SK-N-SH (cell line): ENCODE measurements around the gene AKT3.

Experiments
- EP300 ChIP-seq, 2 experiments: IDR thresholded peaks; 2 replicates each; pipeline versions ENCODE4 v1.4.0 to v1.6.1; 2012; ENCODE audit warnings: borderline replicate concordance in 1 of 2, low read depth in 1 of 2, low read length in 1 of 2
- FOXM1 ChIP-seq: IDR thresholded peaks from 2 replicates; pipeline ENCODE4 v1.4.0; 2012; ENCODE audit warnings: low read depth, mild to moderate bottlenecking
- MAX ChIP-seq: IDR thresholded peaks from 2 replicates; pipeline ENCODE4 v1.4.0; 2012; ENCODE audit warnings: low read depth
- MXI1 ChIP-seq: IDR thresholded peaks from 2 replicates; pipeline ENCODE4 v1.6.1; 2012; ENCODE audit warnings: mild to moderate bottlenecking, low read depth, low read length, improper control_type of control experiment
- POLR2AphosphoS5 ChIP-seq: IDR thresholded peaks from 2 replicates; pipeline ENCODE4 v1.6.1; 2012; ENCODE audit warnings: low read depth, low read length
- RAD21 ChIP-seq: IDR thresholded peaks from 2 replicates; pipeline ENCODE4 v1.6.1; 2012; ENCODE audit warnings: mild to moderate bottlenecking, low read length
- RFX5 ChIP-seq: IDR thresholded peaks from 2 replicates; pipeline ENCODE4 v1.6.1; 2012; ENCODE audit warnings: mild to moderate bottlenecking, improper control_type of control experiment, low read length
- SIN3A ChIP-seq: IDR thresholded peaks from 2 replicates; pipeline ENCODE4 v1.6.1; 2012; ENCODE audit warnings: low read depth, mild to moderate bottlenecking, low read length, moderate library complexity, borderline replicate concordance
- TF ChIP-seq, protein P1 (sequence below): fragments of 200-600 bp; sonication (generic); IDR thresholded peaks from 2 replicates; pipeline ENCODE4 v1.6.1; 2017; ENCODE audit warnings: antibody characterized with exemption, mild to moderate bottlenecking, moderate library complexity
- TF ChIP-seq, protein P2 (sequence below): IDR thresholded peaks from 2 replicates; pipeline ENCODE4 v1.6.1; 2012; ENCODE audit warnings: mild to moderate bottlenecking, low read depth, low read length, moderate library complexity

DNA sequence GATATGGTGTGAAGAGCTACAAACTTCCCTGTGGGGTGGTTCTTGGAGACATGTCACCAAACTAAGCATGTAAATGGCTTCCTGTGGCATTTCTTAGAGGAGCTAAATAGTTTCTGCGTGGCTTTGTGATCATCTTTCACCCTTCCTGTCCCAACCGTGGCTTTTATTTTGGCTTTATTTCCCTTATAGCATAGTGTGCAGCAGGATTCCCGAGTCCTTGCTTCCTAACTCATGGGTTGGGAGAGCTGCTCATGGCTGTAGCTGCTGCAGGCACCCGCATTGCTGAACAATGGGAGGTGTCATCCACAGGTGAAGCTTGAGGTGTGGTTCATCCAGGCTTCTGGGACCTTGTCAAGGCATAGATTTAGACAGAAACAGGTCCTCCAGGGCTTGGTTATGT lies 402.2 kb downstream of the AKT3 start:
- TF ChIP-seq RFX5: no peak
- TF ChIP-seq, protein P1, sequence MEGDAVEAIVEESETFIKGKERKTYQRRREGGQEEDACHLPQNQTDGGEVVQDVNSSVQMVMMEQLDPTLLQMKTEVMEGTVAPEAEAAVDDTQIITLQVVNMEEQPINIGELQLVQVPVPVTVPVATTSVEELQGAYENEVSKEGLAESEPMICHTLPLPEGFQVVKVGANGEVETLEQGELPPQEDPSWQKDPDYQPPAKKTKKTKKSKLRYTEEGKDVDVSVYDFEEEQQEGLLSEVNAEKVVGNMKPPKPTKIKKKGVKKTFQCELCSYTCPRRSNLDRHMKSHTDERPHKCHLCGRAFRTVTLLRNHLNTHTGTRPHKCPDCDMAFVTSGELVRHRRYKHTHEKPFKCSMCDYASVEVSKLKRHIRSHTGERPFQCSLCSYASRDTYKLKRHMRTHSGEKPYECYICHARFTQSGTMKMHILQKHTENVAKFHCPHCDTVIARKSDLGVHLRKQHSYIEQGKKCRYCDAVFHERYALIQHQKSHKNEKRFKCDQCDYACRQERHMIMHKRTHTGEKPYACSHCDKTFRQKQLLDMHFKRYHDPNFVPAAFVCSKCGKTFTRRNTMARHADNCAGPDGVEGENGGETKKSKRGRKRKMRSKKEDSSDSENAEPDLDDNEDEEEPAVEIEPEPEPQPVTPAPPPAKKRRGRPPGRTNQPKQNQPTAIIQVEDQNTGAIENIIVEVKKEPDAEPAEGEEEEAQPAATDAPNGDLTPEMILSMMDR: no peak
- TF ChIP-seq FOXM1: no peak
- TF ChIP-seq EP300 (IDR thresholded peaks at IDR 0.05; ENCODE audit: borderline replicate concordance in 1 of 2, low read depth in 1 of 2, low read length in 1 of 2): no peak
- TF ChIP-seq RAD21: no peak
- no peak for TF ChIP-seq MAX
- no peak for TF ChIP-seq SIN3A
- no peak for TF ChIP-seq MXI1
- no peak for TF ChIP-seq POLR2AphosphoS5
- TF ChIP-seq, protein P2, sequence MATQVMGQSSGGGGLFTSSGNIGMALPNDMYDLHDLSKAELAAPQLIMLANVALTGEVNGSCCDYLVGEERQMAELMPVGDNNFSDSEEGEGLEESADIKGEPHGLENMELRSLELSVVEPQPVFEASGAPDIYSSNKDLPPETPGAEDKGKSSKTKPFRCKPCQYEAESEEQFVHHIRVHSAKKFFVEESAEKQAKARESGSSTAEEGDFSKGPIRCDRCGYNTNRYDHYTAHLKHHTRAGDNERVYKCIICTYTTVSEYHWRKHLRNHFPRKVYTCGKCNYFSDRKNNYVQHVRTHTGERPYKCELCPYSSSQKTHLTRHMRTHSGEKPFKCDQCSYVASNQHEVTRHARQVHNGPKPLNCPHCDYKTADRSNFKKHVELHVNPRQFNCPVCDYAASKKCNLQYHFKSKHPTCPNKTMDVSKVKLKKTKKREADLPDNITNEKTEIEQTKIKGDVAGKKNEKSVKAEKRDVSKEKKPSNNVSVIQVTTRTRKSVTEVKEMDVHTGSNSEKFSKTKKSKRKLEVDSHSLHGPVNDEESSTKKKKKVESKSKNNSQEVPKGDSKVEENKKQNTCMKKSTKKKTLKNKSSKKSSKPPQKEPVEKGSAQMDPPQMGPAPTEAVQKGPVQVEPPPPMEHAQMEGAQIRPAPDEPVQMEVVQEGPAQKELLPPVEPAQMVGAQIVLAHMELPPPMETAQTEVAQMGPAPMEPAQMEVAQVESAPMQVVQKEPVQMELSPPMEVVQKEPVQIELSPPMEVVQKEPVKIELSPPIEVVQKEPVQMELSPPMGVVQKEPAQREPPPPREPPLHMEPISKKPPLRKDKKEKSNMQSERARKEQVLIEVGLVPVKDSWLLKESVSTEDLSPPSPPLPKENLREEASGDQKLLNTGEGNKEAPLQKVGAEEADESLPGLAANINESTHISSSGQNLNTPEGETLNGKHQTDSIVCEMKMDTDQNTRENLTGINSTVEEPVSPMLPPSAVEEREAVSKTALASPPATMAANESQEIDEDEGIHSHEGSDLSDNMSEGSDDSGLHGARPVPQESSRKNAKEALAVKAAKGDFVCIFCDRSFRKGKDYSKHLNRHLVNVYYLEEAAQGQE: no peak
